Kidney capillary endothelial cell (primary cell): ENCODE data around the gene TRIM9.

Experiments used
- DNase-seq: peaks from one replicate; pipeline ENCODE4 v3.0.0-alpha.2; 2018; ENCODE audit warnings: low spot score

The TRIM9 gene

DNA sequence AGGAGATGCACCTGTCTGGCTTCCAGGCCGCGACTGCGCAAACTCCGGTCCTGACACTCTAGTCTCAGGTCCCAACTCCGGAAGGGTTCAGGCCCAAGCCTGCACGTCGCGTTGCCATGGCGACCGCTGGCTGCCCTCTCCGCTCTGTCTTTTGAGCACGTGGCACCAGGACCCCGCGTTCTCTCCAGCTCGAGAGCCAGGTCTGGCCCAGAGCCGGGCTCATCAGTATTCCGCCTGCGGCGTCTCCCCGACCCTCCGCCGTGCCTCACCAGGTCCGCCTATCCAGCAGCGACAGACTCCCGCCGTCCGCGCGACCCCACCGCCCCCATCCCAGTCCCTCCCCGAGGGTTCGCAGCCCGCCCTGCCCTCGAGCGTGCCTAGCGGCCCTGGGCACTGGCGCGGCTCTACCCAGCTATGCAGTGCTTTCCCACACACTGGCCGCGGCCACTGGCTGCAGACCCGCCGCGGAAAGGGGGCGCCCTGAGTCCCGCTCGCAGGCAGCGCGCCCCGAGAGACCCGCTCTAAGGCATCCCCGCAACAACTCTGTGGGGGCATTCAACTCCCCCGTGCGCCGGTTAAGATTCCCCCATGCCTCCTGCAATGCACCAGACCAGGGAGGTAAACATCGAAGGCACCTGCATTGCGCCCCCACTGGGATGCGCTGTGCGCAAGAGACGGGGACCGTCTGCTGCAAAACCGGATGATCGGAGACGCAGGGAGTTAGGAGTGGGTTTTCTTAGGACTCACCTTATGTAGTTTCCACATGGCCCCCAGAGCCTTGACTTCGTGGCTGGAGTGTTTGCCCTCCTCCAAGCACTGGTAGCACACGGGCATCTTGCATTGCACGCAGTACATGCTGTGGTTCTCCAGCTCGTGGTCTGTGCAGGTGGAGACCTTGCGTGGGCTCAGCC, 1.3 kb downstream of the TRIM9 start:
- DNase-seq, result no peak

DNA sequence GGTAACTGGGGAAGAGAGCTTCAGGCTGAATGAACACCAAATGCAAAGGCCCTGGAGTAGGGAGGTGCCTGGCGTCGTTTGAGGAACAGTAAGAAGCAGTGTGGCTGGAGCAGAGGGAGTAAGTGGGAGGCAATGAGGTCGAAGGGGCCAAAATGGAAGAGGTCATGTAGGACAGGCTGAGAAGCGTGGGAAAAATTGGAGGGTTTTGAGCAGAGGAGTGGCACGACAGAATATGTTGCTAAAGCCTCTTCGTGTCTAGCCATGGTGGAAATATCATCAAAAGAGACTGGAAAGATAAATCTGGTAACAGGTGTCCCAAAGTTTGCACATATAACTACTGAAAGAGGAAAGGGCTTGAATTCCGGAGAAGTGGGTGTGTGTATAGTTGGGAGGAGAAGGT, 1.9 kb downstream of the TRIM9 start:
- no peak for DNase-seq

DNA sequence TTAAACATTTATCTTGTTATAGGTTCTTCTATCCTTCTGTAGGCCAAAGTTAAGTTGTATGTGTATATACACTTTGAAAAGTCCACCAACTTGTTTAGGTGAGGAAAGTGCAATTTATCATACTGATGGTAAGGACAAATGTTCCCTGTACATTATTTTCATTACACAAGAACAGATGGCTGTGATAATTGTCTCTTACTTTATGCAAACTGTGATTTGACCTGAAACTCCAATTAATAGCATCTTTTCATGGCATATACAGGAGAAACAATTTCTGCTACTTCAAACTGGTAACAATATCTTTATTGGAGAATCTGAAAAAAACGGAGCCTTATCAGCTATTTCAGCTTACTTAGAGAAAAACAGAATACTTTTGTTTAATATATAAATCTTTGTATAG, 5.6 kb downstream of the TRIM9 start:
- no peak for DNase-seq

DNA sequence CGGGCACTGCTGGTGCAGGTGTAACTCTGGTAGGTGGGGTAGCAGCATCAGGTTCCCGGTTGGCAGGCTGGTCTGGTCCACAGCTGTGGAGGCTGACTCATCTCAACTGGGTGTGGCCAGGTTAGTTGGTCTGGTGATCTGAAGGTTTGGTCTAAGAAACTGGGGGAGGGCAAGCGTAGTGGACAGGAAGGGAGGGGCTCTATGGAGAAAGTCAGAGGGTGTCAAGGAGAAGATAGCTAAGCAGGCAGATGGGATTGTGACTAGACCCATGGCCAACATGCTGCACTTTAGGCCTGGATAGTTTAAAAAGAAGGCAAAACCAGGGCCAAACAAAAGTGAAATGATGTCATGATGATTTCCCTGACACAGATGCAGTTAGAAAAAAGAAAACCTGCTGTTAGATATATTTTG, 7.9 kb downstream of the TRIM9 start:
- DNase-seq, result no peak

DNA sequence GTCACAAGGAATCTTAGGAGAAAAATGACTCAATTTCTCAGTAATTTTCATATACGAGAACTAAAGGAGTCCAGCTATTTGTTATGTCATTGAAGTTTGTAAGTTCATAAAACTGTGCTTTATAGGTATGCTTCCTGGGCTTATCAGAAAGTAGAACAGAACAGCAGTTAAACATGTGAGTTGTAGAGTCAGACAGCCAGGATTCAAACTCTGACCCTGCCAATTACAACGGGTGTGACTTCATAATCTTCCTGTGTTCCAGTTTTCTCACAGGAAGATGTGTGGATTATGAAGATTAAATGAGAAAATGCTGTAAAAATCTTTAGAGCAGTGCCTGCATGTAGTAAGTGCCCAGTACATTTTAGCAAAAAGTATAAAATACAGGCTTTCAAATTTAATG, 8.9 kb downstream of the TRIM9 start:
- DNase-seq, result no peak

DNA sequence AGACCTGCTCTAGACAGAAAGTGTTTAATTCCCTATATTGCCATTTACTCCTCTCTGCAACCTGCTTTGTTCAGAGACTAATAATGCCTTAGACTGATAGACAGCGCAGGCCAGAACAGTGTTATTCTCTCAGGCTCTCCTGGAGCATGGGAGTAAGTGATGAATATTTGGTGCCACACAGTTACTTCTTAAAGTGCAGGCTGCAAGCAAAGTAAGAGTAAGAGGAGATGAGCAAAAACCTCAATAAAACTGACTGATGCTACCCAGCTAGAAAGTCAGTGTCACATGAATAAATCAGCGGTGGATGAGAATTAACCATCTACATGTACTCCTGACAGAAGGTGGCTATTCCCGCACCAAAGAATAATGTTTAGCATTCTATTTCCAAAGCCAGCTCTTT, 9.9 kb downstream of the TRIM9 start:
- DNase-seq, result no peak

DNA sequence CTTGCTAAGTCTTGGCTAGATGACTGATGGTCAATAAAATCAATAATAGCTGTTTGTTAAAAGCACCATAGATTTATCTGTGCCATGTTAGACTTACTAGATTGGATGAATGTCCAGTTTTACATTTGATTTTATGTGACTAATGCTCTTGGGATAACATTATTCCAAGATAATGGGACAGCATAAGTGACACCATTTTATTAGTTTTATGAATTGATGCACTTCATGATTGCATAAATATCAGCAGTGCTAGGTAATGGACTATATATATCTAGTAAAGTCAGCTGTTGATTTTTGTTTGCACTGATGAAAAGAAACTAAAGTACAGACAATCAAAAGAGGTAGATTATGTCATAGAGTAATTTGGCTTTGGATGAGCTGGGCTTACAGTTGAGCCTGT, 10.4 kb downstream of the TRIM9 start:
- DNase-seq, result no peak

DNA sequence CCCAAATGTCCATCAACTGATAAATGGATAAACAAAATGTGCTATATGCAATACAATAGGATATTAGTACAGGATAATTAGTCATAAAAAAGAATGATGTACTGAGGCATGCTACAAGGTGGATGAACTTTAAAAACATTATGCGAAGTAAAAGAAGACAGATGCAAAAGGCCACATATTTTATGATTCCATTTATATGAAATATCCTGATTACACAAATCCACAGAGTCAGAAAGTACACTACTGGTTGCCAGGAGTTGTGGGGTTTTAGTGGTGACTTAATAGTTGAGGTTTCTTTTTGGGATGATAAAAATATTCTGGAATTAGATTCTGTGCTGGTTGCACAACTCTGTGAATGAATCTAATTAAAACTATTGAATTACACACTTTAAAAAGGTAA, 12.6 kb downstream of the TRIM9 start:
- no peak for DNase-seq

DNA sequence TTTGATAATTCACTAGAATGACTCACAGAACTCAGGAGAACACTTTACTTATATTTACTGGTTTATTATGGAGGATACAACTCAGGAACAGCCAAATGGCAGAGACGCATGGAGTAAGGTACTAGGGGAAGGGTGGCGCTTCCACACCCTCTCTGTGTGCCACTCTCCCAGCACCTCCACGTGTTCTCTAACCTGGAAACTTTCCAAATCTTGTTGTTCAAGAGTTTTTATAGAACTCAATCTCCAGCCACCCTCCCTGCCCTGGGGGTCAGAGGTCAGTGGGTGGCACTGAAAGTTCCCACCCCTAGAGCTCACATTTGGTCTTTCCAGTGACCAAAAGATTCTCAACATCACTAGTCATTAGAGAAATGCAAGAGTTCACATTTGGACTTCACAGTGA, 13.2 kb downstream of the TRIM9 start:
- no peak for DNase-seq

DNA sequence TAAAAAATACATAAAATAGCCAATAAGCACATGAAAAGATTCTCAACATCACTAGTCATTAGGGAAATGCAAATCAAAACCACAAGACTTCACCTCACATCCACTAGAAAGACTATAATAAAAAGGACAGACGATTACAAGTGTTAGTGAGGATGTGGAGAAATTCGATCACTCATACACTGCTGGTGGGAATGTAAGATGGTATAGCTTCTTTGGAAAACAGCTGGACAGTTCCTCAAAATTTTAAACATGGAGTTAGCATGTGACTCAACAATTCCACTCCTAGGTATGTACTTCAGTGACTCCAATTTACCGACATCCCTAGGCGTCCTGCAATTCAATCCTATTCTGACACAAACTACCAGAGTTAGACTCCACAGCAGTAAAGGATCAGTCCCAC, 13.7 kb downstream of the TRIM9 start:
- DNase-seq, result no peak

DNA sequence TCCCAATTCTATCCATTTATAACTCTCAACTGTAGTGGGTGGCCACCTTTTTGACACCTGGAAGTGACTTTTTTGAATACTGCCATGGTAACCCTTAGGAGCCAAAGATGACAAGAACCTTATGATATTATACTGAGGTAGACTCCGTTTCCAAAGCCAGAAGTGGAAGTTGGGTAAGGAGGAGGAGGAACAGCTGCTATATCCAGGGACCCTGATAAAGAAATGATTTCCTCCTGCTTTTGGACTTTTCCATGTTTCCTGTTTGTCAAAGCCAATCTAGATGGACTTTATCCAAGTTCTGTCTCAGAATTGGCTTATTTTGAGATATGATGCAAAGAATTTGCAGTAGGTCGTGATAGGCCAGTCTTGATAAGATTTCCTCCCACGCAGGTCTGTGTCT, 14.3 kb downstream of the TRIM9 start:
- no peak for DNase-seq

DNA sequence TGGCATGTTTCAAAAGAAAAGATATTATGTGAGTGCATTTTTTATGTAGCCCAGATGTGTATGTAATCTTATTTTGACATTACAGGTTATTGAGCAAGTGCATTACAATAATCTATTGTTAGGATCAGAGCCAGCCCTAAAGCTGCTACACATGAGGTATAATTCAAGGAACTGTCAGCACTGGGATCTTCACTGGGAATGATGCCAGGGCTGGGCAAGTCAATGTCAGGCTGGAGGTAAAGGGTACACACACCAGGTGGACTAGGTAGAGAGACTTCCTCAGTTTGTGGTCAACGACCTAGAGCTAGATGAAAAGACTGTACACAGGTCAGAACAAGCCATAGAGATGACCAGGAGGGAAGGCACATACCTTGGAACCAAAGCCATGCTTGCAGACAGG, 15.4 kb downstream of the TRIM9 start:
- DNase-seq, result no peak

DNA sequence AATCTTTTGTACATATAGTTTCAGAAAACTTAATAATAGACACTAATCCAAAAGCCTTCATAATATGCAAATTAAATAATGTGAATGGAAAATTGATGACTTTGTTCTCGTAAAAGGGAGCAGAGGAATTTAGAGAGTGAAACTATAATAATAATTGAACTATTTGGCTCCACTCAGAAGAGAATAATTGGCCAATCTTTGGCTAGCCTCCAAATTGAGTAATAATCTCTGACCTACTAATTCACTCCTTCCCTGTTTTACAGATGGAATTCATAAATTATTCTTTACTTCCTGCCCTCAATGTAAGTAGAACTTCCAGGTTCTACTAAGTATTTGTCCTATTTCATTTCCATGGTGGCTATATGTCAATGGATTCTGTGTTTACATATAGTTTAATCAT, 15.8 kb downstream of the TRIM9 start:
- no peak for DNase-seq

DNA sequence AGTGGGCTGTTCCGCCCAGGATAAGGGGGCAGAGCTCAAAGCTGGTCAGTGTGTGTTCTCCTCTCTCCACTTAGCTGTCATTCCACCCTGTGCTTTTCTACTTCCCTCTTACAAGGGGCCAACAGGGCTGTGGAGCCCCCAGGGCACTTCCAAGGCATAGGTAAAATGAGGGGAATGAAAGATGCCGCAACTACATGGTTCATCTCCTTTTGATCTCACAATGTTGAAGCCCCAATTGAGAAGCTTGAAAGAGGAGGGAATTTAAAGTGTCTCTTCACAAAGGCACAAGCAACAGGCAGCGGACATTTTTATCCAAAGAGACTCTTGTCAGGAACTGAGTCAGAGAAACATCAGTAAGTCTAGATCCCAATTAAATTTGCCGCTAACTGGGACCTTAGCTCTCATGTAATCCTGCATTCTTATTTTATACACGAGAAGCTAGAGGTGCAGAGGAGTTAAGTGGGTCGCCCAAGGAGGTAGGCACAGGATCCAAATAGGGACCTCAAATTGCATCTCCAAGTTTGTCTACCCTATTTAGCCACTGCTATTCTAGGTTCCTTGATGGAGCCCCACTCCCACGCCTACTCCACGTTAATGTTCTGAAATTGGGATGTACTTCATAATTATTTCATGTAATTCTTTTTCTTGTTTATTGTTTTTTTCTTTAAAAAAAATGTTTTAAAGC, 20.1 kb downstream of the TRIM9 start:
- no peak for DNase-seq

DNA sequence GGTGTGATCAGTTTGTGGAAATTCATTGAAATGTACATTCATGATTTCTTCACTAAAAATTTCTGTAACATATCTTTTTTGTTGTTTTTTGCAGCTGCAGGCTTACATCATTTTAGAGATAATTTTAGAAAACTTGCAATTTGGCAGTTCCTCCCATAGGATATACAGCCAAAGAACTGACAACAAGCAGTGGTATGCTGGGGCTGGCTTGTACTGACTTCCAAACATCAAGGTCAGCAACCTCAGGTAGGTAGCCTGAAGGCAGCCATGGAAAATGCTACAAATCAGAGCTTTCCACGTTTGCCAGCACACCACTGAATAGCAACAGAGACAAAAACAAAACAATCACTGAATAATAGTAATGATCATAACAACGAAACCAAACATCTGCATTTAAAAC, 21.2 kb downstream of the TRIM9 start:
- DNase-seq, result no peak

DNA sequence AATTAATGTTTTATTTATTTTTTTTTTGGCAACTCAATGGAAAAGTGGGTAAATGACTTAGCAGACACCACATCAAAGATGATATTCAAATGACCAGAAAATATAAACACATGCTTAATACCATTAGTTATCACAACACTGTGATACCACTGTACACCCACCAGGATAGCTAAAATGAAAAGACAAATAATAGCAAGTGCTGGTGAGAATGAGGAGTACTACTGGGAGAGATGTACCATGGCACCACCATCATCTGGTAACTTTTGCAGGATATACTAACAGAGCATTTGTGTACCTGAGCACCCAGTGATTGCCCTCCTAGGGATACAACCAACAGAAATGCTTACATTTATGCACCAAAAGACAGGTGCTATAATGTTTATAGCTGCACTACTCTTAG, 21.9 kb downstream of the TRIM9 start:
- DNase-seq, result no peak

DNA sequence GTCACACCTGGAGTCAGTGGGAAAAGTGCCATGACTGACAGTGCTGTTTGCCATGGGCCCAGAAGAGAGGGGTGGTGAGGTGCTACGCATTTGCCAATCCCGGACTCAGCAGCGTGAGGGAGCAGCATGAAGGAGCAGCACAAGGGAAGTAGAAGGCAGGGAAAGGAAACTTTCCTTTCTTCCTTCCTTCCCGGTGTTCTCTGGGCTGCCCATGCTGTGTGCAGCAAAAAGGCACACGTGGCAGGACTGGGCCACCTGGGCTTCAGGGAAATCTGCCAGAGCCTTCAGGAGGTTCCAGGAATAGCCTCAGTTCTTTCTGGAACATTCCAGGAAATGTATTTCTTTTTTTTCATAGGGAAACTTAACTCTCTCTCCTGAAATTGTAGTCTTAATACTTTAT, 23.0 kb downstream of the TRIM9 start:
- no peak for DNase-seq

DNA sequence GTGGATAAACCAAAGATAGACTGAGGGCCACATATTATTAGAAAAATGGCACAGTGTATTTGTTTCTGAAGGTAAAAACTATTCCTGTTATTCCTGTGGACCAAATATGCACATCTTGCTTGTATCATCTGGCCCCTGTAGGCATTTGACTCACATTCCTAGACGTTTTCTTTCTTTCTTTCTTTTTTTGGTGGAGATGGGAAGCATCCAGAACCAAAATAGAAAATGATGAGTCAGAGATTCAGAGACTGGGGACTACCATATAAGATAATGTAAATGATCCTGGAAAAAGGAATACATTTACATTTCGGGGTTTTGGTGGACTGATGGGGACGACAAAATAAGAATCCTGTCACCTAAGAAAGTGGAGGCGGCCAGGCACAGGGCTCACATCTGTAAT, 24.2 kb downstream of the TRIM9 start:
- DNase-seq, result no peak

DNA sequence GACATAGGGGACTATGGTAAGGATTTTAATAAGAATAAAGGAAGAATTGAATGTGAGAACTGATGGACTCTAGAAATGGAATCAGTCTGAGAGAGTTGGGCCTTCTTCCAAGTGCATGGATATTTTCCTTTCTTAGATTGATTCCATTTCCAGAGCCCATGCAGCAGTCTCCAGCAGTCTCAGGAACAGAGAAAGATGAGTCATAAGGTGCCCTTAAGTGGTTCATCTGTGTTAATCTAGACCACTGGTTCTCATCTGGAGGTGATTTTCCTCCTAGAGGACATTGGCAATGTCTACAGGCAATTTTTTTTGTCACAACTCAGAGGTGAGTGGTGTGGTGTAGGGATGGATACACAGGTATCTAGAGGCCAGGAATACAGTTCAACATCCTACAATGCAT, 25.9 kb downstream of the TRIM9 start:
- no peak for DNase-seq

DNA sequence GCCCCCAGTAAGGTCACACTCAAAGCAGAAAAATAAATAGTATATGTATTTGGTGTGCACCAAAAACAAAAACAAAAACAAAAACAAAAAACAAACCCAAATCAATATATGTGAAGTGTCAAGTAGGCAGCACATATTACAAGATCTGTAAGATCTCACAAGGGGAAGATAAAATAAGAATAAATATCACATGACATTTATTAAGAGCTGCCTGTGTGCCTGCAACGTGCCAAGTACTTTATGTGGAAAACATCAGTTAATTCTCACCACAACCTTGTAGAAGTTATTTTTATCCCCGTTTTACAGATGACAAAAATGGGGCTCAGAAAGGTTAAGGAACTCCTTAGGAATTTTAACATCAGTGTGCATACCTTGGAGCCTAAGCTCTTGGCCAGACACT, 26.6 kb downstream of the TRIM9 start:
- DNase-seq, result no peak

DNA sequence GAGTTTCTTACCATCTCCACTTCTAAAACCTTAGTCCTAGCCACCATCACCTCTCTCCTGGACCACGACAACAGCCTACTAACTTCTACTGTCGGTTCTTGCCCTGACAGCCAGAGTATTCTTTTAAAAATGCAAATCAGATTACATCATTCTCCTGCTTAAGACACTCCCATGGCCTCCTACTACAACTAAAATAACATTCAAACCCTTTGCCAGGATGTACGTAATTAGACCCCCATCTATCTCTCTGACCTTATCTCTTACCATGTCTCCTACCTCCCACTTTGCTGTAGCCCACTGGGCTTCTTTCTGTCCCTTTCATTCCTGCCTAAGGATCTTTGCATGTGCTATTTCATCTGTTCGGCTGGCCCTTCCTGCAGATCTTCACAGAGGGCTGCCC, 27.6 kb downstream of the TRIM9 start:
- DNase-seq, result no peak

DNA sequence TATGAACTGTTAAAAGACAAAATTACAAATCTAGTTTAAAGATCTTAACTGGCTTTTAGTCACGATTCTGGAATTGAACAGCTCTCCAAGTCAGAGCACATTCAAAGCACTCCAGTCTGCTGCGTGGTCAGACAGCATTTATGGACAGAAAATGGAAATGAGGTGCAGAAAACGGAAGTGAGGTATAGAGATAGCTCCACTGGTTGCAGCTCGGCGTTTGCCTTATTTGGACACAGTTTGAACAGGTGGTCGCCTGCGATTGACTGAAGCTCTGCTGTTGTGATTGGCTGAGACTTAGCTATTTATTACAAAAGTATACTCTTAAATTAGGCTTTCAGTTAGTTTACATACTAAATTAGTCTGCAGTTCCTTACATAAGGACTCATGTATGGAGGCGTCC, 28.3 kb downstream of the TRIM9 start:
- no peak for DNase-seq

DNA sequence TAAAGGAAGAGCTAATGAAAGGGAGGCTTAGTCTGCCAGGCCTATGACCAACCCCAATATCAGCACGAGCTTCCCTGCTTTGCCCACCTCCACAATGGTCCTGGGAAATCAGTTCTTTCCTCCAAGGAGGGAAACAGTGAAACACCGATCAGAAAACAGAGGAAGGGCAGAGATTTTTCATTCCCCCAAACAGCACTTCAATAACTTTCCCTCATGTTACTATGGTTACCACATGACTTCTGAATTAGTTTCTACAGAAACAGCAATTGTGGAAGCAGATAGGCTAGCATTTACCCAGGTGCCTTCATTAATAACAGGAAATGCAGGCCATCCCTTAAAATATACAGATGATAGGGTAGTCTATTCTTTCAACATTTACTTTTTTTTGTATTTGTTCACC, 35.9 kb downstream of the TRIM9 start:
- DNase-seq, result no peak

DNA sequence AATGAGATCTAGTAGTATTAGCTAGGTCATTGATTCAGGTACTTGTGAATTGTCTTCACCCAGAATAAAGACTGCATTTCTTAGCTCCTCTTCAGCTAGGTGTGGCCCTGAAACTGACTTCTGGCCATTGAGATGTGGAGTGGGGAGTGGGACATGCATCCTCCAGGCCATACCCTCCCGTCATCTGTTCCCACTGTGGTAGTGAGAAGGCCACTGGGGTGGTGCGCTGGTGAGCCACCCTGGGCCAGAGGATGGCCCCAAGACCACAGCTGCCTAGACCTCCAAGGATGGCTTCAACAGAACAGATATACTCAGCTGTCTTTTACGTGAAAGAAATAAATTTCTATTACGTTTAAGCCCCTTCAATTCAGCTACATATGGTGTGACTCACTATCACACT, 36.5 kb downstream of the TRIM9 start:
- no peak for DNase-seq
